Daoy (cell line): Measurements from ENCODE around the gene TPK1. TPM values are rescaled to one million over a fixed set of nuclear protein-coding genes. Genes with fewer than 3 reads are reported as not detected.
A peak's percentile ranks its signal among the peaks of the same experiment; 100 is the strongest.

Experiments used
- DNase-seq: peaks from one replicate; pipeline ENCODE4 v3.0.0-alpha.2; 2015; ENCODE audit warnings: low read depth
- total RNA-seq: library from RNA; depleted of rRNA; stranded (reverse); fragments of >200 nt; shearing (Covaris generic); gene quantifications from 2 replicates; pipeline ENCODE4 v1.2.3, GENCODE V29; 2014; rRNA removed

The TPK1 gene
- 5.5 and 9.0 TPM in 2 replicates for total RNA-seq

- DNase-seq: peak; percentile 99
Measured at GRCh38 chr7:144835652-144836544, at the start of gene TPK1. Gene TPK1, minus strand, starts transcription at chr7:144836053. Its CDS starts 451 bp downstream, at chr7:144835602.

- DNase-seq: no peak
Measured at GRCh38 chr7:144885478-144885877, 49.6 kb upstream of the TPK1 start.

- DNase-seq: no peak
Measured at GRCh38 chr7:144884896-144885295, 49.0 kb upstream of the TPK1 start.

GRCh38 chr7:144873316-144873845 is 37.5 kb upstream of the TPK1 start:
- peak; percentile 9 for DNase-seq

GRCh38 chr7:144869082-144869481 is 33.2 kb upstream of the TPK1 start:
- DNase-seq: peak; percentile 63

GRCh38 chr7:144866189-144866588 is 30.3 kb upstream of the TPK1 start:
- DNase-seq: no peak

GRCh38 chr7:144863320-144863647 is 27.4 kb upstream of the TPK1 start:
- no peak for DNase-seq

GRCh38 chr7:144862612-144863319 is 26.9 kb upstream of the TPK1 start:
- no peak for DNase-seq

GRCh38 chr7:144859739-144860138 is 23.9 kb upstream of the TPK1 start:
- no peak for DNase-seq

- DNase-seq: no peak
Measured at GRCh38 chr7:144857463-144857862, 21.6 kb upstream of the TPK1 start.

GRCh38 chr7:144854839-144855424 is 19.1 kb upstream of the TPK1 start:
- DNase-seq: peak; percentile 51

GRCh38 chr7:144853542-144853941 is 17.7 kb upstream of the TPK1 start:
- no peak for DNase-seq

GRCh38 chr7:144848078-144848477 is 12.2 kb upstream of the TPK1 start:
- no peak for DNase-seq

- DNase-seq: peak; percentile 61
Measured at GRCh38 chr7:144842377-144842851, 6.6 kb upstream of the TPK1 start.

- no peak for DNase-seq
Measured at GRCh38 chr7:144836545-144836842, 641 bp upstream of the TPK1 start.

GRCh38 chr7:144835155-144835611 is 670 bp downstream of the TPK1 start:
- peak; percentile 73 for DNase-seq

GRCh38 chr7:144834641-144835144 is 1.2 kb downstream of the TPK1 start:
- peak; percentile 66 for DNase-seq

GRCh38 chr7:144830811-144831210 is 5.0 kb downstream of the TPK1 start:
- DNase-seq: peak; percentile 53

- peak; percentile 35 for DNase-seq
Measured at GRCh38 chr7:144830024-144830785, 5.6 kb downstream of the TPK1 start.

GRCh38 chr7:144827621-144828020 is 8.2 kb downstream of the TPK1 start:
- DNase-seq: peak; percentile 61

GRCh38 chr7:144826208-144826607 is 9.6 kb downstream of the TPK1 start:
- DNase-seq: no peak
